ENCODE data around the gene RRP8.

DNA sequence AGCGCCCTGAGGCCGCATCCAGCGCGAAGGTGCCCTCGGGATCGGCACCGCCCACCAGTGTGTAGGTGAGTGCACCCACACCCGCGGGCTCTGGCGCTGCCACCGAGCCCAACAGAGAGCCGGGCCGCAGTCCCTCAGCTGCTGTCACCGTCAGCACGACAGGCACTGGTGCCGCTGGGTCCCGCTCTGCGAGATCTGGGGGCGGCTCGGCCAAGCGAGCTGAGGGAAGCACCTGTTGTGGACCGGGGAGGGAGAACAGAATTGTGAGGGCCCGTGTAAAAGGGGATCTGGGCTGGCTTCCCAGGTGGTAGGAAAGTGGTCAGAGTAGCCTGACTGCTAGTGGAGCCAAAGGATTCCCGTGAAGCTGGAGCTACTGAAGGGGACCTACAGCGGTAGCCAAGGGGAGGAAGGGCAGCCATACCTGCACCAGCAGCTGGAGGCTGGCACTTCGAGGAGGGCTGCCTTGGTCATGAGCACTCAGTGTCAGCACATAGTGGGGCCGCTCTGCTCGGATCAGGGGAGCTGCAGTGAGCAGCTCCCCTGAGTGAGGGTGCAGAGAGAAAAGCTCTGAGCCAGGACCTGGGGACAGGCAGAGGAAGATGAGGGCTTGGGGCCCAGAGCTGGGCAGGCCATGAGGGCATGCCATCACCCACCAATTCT is 27.3 kb upstream of the RRP8 start:
- TF ChIP-seq, protein P1, sequence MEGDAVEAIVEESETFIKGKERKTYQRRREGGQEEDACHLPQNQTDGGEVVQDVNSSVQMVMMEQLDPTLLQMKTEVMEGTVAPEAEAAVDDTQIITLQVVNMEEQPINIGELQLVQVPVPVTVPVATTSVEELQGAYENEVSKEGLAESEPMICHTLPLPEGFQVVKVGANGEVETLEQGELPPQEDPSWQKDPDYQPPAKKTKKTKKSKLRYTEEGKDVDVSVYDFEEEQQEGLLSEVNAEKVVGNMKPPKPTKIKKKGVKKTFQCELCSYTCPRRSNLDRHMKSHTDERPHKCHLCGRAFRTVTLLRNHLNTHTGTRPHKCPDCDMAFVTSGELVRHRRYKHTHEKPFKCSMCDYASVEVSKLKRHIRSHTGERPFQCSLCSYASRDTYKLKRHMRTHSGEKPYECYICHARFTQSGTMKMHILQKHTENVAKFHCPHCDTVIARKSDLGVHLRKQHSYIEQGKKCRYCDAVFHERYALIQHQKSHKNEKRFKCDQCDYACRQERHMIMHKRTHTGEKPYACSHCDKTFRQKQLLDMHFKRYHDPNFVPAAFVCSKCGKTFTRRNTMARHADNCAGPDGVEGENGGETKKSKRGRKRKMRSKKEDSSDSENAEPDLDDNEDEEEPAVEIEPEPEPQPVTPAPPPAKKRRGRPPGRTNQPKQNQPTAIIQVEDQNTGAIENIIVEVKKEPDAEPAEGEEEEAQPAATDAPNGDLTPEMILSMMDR (IDR thresholded peaks at IDR 0.05), result no peak
- TF ChIP-seq POLR2AphosphoS5 (IDR thresholded peaks at IDR 0.05) (no peak), POLR2A (IDR thresholded peaks at IDR 0.05) (no peak), EP300 (IDR thresholded peaks at IDR 0.05) (no peak)

All from upper lobe of left lung (tissue), 4 donors.